ENCODE results near the gene FOXA3. TPM values are rescaled to one million over a fixed set of nuclear protein-coding genes. Genes with fewer than 3 reads are reported as not detected.

Gene FOXA3
- total RNA-seq, 1 donor from 2014 or later: 1.0 TPM

- Mint-ChIP-seq H3K4me3 (ENCODE audit: unreplicated experiment) (no peak overlapping the region), H3K9me3 (ENCODE audit: unreplicated experiment) (peaks cover 9% of the 10 kb centered on the region), H3K27me3 (ENCODE audit: unreplicated experiment) (peaks cover 7% of the 10 kb centered on the region), H3K36me3 (ENCODE audit: unreplicated experiment) (no peaks in the 10 kb centered on the region), H3K4me1 (ENCODE audit: low read depth, unreplicated experiment) (peaks cover 9% of the 10 kb centered on the region), H3K27ac (ENCODE audit: unreplicated experiment) (no peak overlapping the region)
- no peak for TF ChIP-seq CTCF (IDR thresholded peaks at IDR 0.05; ENCODE audit: partially characterized antibody, unreplicated experiment)
- DNase-seq: no peak
Measured at GRCh38 chr19:45883881-45884681, 20.0 kb downstream of the FOXA3 start.

GRCh38 chr19:45884682-45885555, 20.8 kb downstream of the FOXA3 start:
- peak overlapping the region; percentile 63 for H3K4me3 Mint-ChIP-seq (ENCODE audit: unreplicated experiment)

DNA sequence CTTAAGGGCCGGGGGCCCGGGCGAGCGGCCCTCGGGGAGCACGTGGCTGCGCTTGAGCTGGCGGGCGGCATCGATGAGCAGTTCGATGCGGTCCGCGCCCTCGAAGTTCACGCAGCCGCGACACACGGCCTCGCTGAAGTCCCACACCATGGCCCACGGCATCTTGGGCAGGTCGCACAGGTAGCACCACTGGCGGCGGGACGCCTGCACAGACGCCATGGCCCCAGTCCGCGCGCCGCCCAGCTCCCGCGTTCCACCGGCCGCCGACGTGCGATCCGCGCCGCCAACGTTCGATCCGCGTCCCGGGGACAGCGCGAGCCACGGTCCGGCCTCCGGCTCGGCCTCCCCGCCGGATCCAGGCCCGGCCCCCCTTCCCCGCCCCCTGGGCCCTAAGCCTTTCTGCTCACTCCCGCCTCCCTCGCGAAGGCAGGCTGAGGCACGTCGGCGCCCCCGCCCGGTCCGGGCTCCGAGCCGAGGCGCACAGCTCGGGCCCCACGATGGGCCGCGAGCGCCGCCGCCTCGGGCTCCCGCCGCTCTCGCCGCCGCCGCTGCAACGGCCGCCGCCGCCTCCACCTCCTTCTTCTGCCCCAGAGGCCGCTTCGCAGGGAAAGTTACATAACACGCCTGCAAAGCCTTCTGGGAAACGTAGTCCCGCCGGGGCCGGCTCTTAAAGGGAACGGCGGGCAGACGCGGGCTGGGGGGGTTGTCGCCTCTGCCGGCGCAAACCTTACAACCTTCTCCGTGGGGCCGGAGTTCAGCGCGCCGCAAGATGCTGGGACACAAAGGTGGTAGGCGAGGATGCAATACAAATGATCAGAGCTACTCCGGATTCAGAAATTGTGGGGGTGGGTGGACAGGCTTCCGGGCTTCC, 21.7 kb downstream of the FOXA3 start, which contains the start of gene IRF2BP1:
Gene IRF2BP1, minus strand, starts transcription at position 586 of the 871 bp plus-strand sequence. Its CDS starts 367 bp downstream, at position 219.
- Mint-ChIP-seq H3K4me3 (ENCODE audit: unreplicated experiment) (peak within 1 kb of the TSS; percentile 96), H3K4me1 (ENCODE audit: low read depth, unreplicated experiment) (peaks cover 9% of the 10 kb centered on the region), H3K27ac (ENCODE audit: unreplicated experiment) (peak within 1 kb of the TSS; percentile 93), H3K27me3 (ENCODE audit: unreplicated experiment) (peaks cover 7% of the 10 kb centered on the region), H3K9me3 (ENCODE audit: unreplicated experiment) (peaks cover 9% of the 10 kb centered on the region), H3K36me3 (ENCODE audit: unreplicated experiment) (no peaks in the 10 kb centered on the region)
- peak; percentile 94 for DNase-seq
- TF ChIP-seq CTCF (IDR thresholded peaks at IDR 0.05; ENCODE audit: partially characterized antibody, unreplicated experiment): no peak

More at GRCh38 chr19:45884682-45885555, 20.8 kb downstream of the FOXA3 start:
- Mint-ChIP-seq H3K36me3 (ENCODE audit: unreplicated experiment) (no peaks in the 10 kb centered on the region), H3K9me3 (ENCODE audit: unreplicated experiment) (peaks cover 9% of the 10 kb centered on the region), H3K4me1 (ENCODE audit: low read depth, unreplicated experiment) (peaks cover 9% of the 10 kb centered on the region), H3K27ac (ENCODE audit: unreplicated experiment) (no peak overlapping the region), H3K27me3 (ENCODE audit: unreplicated experiment) (peaks cover 10% of the 10 kb centered on the region)
- TF ChIP-seq CTCF (IDR thresholded peaks at IDR 0.05; ENCODE audit: partially characterized antibody, unreplicated experiment): no peak
- peak; percentile 52 for DNase-seq

- peak overlapping the region; percentile 93 for H3K27ac Mint-ChIP-seq (ENCODE audit: unreplicated experiment)
- TF ChIP-seq CTCF (IDR thresholded peaks at IDR 0.05; ENCODE audit: partially characterized antibody, unreplicated experiment): no peak
Measured at GRCh38 chr19:45886427-45887199, 22.5 kb downstream of the FOXA3 start.

More at GRCh38 chr19:45886427-45887199, 22.5 kb downstream of the FOXA3 start:
- peak; percentile 92 for DNase-seq
- H3K9me3 Mint-ChIP-seq (ENCODE audit: unreplicated experiment): peaks cover 6% of the 10 kb centered on the region
- peak overlapping the region; percentile 96 for H3K4me3 Mint-ChIP-seq (ENCODE audit: unreplicated experiment)
- peaks cover 6% of the 10 kb centered on the region for H3K4me1 Mint-ChIP-seq (ENCODE audit: low read depth, unreplicated experiment)
- no peaks in the 10 kb centered on the region for H3K36me3 Mint-ChIP-seq (ENCODE audit: unreplicated experiment)
- peaks cover 5% of the 10 kb centered on the region for H3K27me3 Mint-ChIP-seq (ENCODE audit: unreplicated experiment)

All from glutamatergic neuron (in vitro differentiated cells).